ENCODE measurements around the gene HNMT.

HNMT gene

GRCh38 chr2:137938204-137938603 lies 26.1 kb upstream of the HNMT start:
- TF ChIP-seq CTCF (IDR thresholded peaks at IDR 0.05; ENCODE audit: control insufficient read depth, extremely low read depth, insufficient read depth): no peak
- no peak overlapping the region for H3K4me3 ChIP-seq (ENCODE audit: low read depth, low read length)
- DNase-seq (ENCODE audit: low read depth): no peak

GRCh38 chr2:137939026-137939425 lies 25.2 kb upstream of the HNMT start:
- DNase-seq (ENCODE audit: low read depth): no peak
- no peak for TF ChIP-seq CTCF (IDR thresholded peaks at IDR 0.05; ENCODE audit: control insufficient read depth, extremely low read depth, insufficient read depth)
- H3K4me3 ChIP-seq (ENCODE audit: low read depth, low read length): no peak overlapping the region

GRCh38 chr2:137940154-137940553 lies 24.1 kb upstream of the HNMT start:
- H3K4me3 ChIP-seq (ENCODE audit: low read depth, low read length): no peak overlapping the region
- TF ChIP-seq CTCF (IDR thresholded peaks at IDR 0.05; ENCODE audit: control insufficient read depth, extremely low read depth, insufficient read depth): no peak
- DNase-seq (ENCODE audit: low read depth): no peak

GRCh38 chr2:137942037-137942832 lies 22.0 kb upstream of the HNMT start:
- DNase-seq (ENCODE audit: low read depth): no peak
- no peak overlapping the region for H3K4me3 ChIP-seq (ENCODE audit: low read depth, low read length)
- TF ChIP-seq CTCF (IDR thresholded peaks at IDR 0.05; ENCODE audit: control insufficient read depth, extremely low read depth, insufficient read depth): no peak

- no peak overlapping the region for H3K4me3 ChIP-seq (ENCODE audit: low read depth, low read length)
- no peak for DNase-seq (ENCODE audit: low read depth)
- no peak for TF ChIP-seq CTCF (IDR thresholded peaks at IDR 0.05; ENCODE audit: control insufficient read depth, extremely low read depth, insufficient read depth)
Measured at GRCh38 chr2:137942833-137943677, 21.2 kb upstream of the HNMT start.

- DNase-seq (ENCODE audit: low read depth): no peak
- TF ChIP-seq CTCF (IDR thresholded peaks at IDR 0.05; ENCODE audit: control insufficient read depth, extremely low read depth, insufficient read depth): 0 out of 2 replicates have a peak, but pooled peaks have one; percentile 4
- no peak overlapping the region for H3K4me3 ChIP-seq (ENCODE audit: low read depth, low read length)
Measured at GRCh38 chr2:137943678-137944347, 20.5 kb upstream of the HNMT start.

Measured in LNCaP clone FGC (cell line).